Measurements from ENCODE around the gene PKMYT1. TPM values are rescaled to one million over a fixed set of nuclear protein-coding genes. Genes with fewer than 3 reads are reported as not detected.

PKMYT1 gene
- total and polyA plus RNA-seq, 12 donors = 0.34 to 4.2 (median 0.71) TPM; not detected in 1

GRCh38 chr16:3027983-3028715 is 47.9 kb upstream of the PKMYT1 start:
- TF ChIP-seq CTCF (IDR thresholded peaks at IDR 0.05) = peak; percentile 33 to 77 (median 68)
- DNase-seq = peak; percentile 52 to 85
- H3K27ac ChIP-seq = no peak overlapping the region

GRCh38 chr16:3027489-3027795 is 47.2 kb upstream of the PKMYT1 start:
- no peak for ATAC-seq
- no peak overlapping the region for H3K27ac ChIP-seq
- peaks cover 18 to 50% (median 30%) of the 10 kb centered on the region in 9 donors for H3K4me1 ChIP-seq
- intact Hi-C loops (cut with DNase I) = no loop called here
- no peaks in the 10 kb centered on the region for H3K9me3 ChIP-seq
- DNase-seq = no peak
- no peak for TF ChIP-seq CTCF (IDR thresholded peaks at IDR 0.05)
- WGBS, 2 donors = 91 to 92% methylated on average over 8 of the region's 8 CpGs
- no peak overlapping the region for H3K4me3 ChIP-seq
- H3K27me3 ChIP-seq = peaks cover 5 to 39% (median 36%) of the 10 kb centered on the region in 7 donors
- H3K36me3 ChIP-seq = peaks cover 0 to 25% (median 17%) of the 10 kb centered on the region in 9 donors

More at GRCh38 chr16:3027983-3028715, 47.9 kb upstream of the PKMYT1 start:
- Histone ChIP-seq H3K27me3 (peaks cover 5 to 46% (median 43%) of the 10 kb centered on the region in 7 donors), H3K36me3 (peaks cover 0 to 25% (median 17%) of the 10 kb centered on the region in 9 donors), H3K9me3 (no peaks in the 10 kb centered on the region), H3K4me3 (peak overlapping the region in 2 of 10 donors; percentile 9 to 22), H3K4me1 (peaks cover 11 to 43% (median 23%) of the 10 kb centered on the region in 9 donors)
- intact Hi-C loops (cut with DNase I) = no loop called here
- peak; percentile 10 to 45 (median 26) for ATAC-seq
- WGBS, 2 donors = 19 to 26% methylated on average over 54 to 58 of the region's 58 CpGs

GRCh38 chr16:3026609-3027488 is 46.6 kb upstream of the PKMYT1 start:
- H3K36me3 ChIP-seq = peaks cover 0 to 25% (median 17%) of the 10 kb centered on the region in 9 donors
- DNase-seq = no peak
- no peak overlapping the region for H3K4me3 ChIP-seq
- no peak overlapping the region for H3K27ac ChIP-seq
- no peak for ATAC-seq
- peaks cover 5 to 34% (median 31%) of the 10 kb centered on the region in 7 donors for H3K27me3 ChIP-seq
- intact Hi-C loops (cut with DNase I) = no loop called here
- no peaks in the 10 kb centered on the region for H3K9me3 ChIP-seq
- WGBS, 2 donors = 96 to 97% methylated on average over 24 of the region's 24 CpGs
- TF ChIP-seq CTCF (IDR thresholded peaks at IDR 0.05) = no peak
- peaks cover 22 to 56% (median 36%) of the 10 kb centered on the region in 9 donors for H3K4me1 ChIP-seq

- intact Hi-C loops (cut with DNase I) = no loop called here
- DNase-seq = no peak
- peaks cover 29 to 64% (median 45%) of the 10 kb centered on the region in 9 donors for H3K4me1 ChIP-seq
Measured at GRCh38 chr16:3026003-3026378, 45.7 kb upstream of the PKMYT1 start.

More at GRCh38 chr16:3026003-3026378, 45.7 kb upstream of the PKMYT1 start:
- H3K27me3 ChIP-seq = peaks cover 5 to 27% (median 24%) of the 10 kb centered on the region in 7 donors
- WGBS, 2 donors = 95% methylated on average over 8 of the region's 8 CpGs
- H3K4me3 ChIP-seq = no peak overlapping the region
- no peaks in the 10 kb centered on the region for H3K9me3 ChIP-seq
- H3K27ac ChIP-seq = no peak overlapping the region
- H3K36me3 ChIP-seq = peaks cover 0 to 25% (median 17%) of the 10 kb centered on the region in 9 donors
- no peak for TF ChIP-seq CTCF (IDR thresholded peaks at IDR 0.05)
- ATAC-seq = no peak

All from heart right ventricle (tissue), 16 donors.